NCI-H1436 treated with DMSO at 0.1 percent for 48 hours (cell line): ENCODE data around the gene CLIC3.

ENCODE experiments used
- DNase-seq: peaks from one replicate; lab custom pipeline; 2025; lab: John Stamatoyannopoulos, UW

CLIC3 gene

GRCh38 chr9:136964171-136964689 is 32.1 kb downstream of the CLIC3 start:
- no peak for DNase-seq

- DNase-seq: no peak
These were observed 32.6 kb downstream of the CLIC3 start for GRCh38 chr9:136963751-136964150.

GRCh38 chr9:136963341-136963740 is 33.0 kb downstream of the CLIC3 start:
- no peak for DNase-seq

- no peak for DNase-seq
These were observed 33.6 kb downstream of the CLIC3 start for GRCh38 chr9:136962701-136963248.

- DNase-seq: no peak
These were observed 34.2 kb downstream of the CLIC3 start for GRCh38 chr9:136962163-136962562.

GRCh38 chr9:136961279-136962065 is 34.9 kb downstream of the CLIC3 start:
- DNase-seq: no peak

- DNase-seq: no peak
These were observed 35.5 kb downstream of the CLIC3 start for GRCh38 chr9:136960938-136961275.

- DNase-seq: no peak
These were observed 36.0 kb downstream of the CLIC3 start for GRCh38 chr9:136960212-136960937.

GRCh38 chr9:136958898-136959850 is 37.2 kb downstream of the CLIC3 start:
- no peak for DNase-seq

- no peak for DNase-seq
These were observed 37.9 kb downstream of the CLIC3 start for GRCh38 chr9:136958473-136958872.

GRCh38 chr9:136957901-136958300 is 38.5 kb downstream of the CLIC3 start:
- DNase-seq: no peak

- no peak for DNase-seq
These were observed 38.9 kb downstream of the CLIC3 start for GRCh38 chr9:136957461-136957860.

GRCh38 chr9:136956604-136957003 is 39.8 kb downstream of the CLIC3 start:
- DNase-seq: no peak

GRCh38 chr9:136955943-136956335 is 40.4 kb downstream of the CLIC3 start:
- DNase-seq: no peak

- no peak for DNase-seq
These were observed 41.0 kb downstream of the CLIC3 start for GRCh38 chr9:136955202-136955942.

GRCh38 chr9:136954270-136955083 is 41.9 kb downstream of the CLIC3 start:
- DNase-seq: no peak

GRCh38 chr9:136953771-136954269 is 42.5 kb downstream of the CLIC3 start:
- DNase-seq: no peak

- no peak for DNase-seq
These were observed 43.2 kb downstream of the CLIC3 start for GRCh38 chr9:136952876-136953770.

GRCh38 chr9:136952321-136952850 is 44.0 kb downstream of the CLIC3 start:
- no peak for DNase-seq
